ENCODE measurements around the gene DLGAP1.

DNA sequence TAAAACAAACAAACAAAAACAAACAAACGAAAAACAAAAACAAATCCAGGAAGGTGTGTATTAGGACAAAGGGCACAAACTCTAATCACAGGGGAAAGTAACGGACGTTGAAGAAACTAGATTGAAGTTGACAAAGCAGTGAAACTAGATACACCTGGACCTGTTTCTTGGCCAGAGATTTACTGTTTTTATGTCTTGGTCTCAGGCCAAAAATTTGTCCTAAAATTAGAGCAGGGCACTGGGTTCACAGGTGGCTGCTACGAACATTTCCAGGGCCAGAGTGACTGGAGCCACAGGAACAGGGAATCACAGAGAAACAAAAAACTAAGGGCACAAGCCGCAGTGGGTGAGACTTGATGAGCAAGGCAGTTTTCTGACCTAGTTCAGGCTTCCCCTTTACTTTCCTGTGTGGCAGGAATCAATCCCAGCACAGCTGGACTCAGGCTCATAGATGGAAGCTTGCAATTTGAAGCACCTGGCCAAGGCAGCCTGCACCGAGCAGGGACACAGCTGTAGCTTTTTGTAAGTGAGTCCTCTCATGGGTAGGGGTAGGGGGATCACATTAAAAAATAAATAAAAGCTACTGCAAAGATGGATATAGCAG is 329.4 kb downstream of the DLGAP1 start:
- TF ChIP-seq, protein P1, sequence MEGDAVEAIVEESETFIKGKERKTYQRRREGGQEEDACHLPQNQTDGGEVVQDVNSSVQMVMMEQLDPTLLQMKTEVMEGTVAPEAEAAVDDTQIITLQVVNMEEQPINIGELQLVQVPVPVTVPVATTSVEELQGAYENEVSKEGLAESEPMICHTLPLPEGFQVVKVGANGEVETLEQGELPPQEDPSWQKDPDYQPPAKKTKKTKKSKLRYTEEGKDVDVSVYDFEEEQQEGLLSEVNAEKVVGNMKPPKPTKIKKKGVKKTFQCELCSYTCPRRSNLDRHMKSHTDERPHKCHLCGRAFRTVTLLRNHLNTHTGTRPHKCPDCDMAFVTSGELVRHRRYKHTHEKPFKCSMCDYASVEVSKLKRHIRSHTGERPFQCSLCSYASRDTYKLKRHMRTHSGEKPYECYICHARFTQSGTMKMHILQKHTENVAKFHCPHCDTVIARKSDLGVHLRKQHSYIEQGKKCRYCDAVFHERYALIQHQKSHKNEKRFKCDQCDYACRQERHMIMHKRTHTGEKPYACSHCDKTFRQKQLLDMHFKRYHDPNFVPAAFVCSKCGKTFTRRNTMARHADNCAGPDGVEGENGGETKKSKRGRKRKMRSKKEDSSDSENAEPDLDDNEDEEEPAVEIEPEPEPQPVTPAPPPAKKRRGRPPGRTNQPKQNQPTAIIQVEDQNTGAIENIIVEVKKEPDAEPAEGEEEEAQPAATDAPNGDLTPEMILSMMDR (IDR thresholded peaks at IDR 0.05 in 4 of 5, conservative IDR thresholded peaks at IDR 0.05 in 1 of 5) = no peak
- no peak for TF ChIP-seq POLR2A (IDR thresholded peaks at IDR 0.05)
